Astrocyte (in vitro differentiated cells and primary cell): ENCODE data around the gene RTF1. TPM values are rescaled to one million over a fixed set of nuclear protein-coding genes. Genes with fewer than 3 reads are reported as not detected.

Experiments
- DNase-seq: peaks from one replicate; pipeline ENCODE4 v3.0.0-alpha.2; 2010; ENCODE audit warnings: low read depth
- FAIRE-seq: peaks from 2 replicates; lab custom pipeline; 2011; peaks lifted over from hg19 to GRCh38; lab: Jason Lieb, UNC
- H2AFZ ChIP-seq: 2 replicates; pipeline ENCODE4 v1.6.0; 2012; ENCODE audit warnings: low read depth, low read length, inconsistent platforms
- H3K27ac ChIP-seq: 2 replicates; pipeline ENCODE4 v1.5.1; 2011; ENCODE audit warnings: low read depth, low read length, inconsistent platforms
- H3K27me3 ChIP-seq: 2 replicates; pipeline ENCODE4 v1.6.0; 2011; ENCODE audit warnings: low read length, inconsistent platforms; ENCODE audit not compliant: insufficient read depth
- H3K36me3 ChIP-seq: 2 replicates; pipeline ENCODE4 v1.5.1; 2011; ENCODE audit warnings: low read length, inconsistent platforms; ENCODE audit not compliant: insufficient read depth
- H3K4me1 ChIP-seq: 2 replicates; pipeline ENCODE4 v1.5.1; 2011; ENCODE audit warnings: low read length, inconsistent platforms; ENCODE audit not compliant: insufficient read depth
- H3K4me2 ChIP-seq: 2 replicates; pipeline ENCODE4 v1.6.0; 2012; ENCODE audit warnings: low read length, inconsistent platforms
- H3K4me3 ChIP-seq: 2 replicates; pipeline ENCODE4 v1.5.1; 2011; ENCODE audit warnings: low read depth, mild to moderate bottlenecking, low read length, inconsistent platforms; ENCODE audit not compliant: insufficient read depth
- H3K79me2 ChIP-seq: 2 replicates; pipeline ENCODE4 v1.6.0; 2012; ENCODE audit warnings: mild to moderate bottlenecking, low read length, inconsistent platforms; ENCODE audit not compliant: insufficient read depth
- H3K9ac ChIP-seq: 2 replicates; pipeline ENCODE4 v1.6.0; 2012; ENCODE audit warnings: mild to moderate bottlenecking, low read length, inconsistent platforms
- H3K9me3 ChIP-seq: 2 replicates; pipeline ENCODE4 v1.5.1; 2012; ENCODE audit warnings: low read depth, mild to moderate bottlenecking, low read length, inconsistent platforms; ENCODE audit not compliant: insufficient read depth
- H4K20me1 ChIP-seq: 2 replicates; pipeline ENCODE4 v1.6.0; 2012; ENCODE audit warnings: low read length, inconsistent platforms; ENCODE audit not compliant: insufficient read depth
- H3K27ac Mint-ChIP-seq: one replicate; pipeline ENCODE4 v1.8.0; 2021; ENCODE audit warnings: mild to moderate bottlenecking, mixed read lengths; ENCODE audit not compliant: unreplicated experiment
- H3K27me3 Mint-ChIP-seq: one replicate; pipeline ENCODE4 v1.8.0; 2021; ENCODE audit warnings: low read depth, mixed read lengths; ENCODE audit not compliant: unreplicated experiment
- H3K36me3 Mint-ChIP-seq: one replicate; pipeline ENCODE4 v1.8.0; 2021; ENCODE audit warnings: low read depth, mixed read lengths; ENCODE audit not compliant: unreplicated experiment
- H3K4me1 Mint-ChIP-seq: one replicate; pipeline ENCODE4 v1.8.0; 2021; ENCODE audit warnings: low read depth, mixed read lengths; ENCODE audit not compliant: unreplicated experiment
- H3K4me3 Mint-ChIP-seq: one replicate; pipeline ENCODE4 v1.8.0; 2021; ENCODE audit warnings: mild to moderate bottlenecking, moderate library complexity, mixed read lengths; ENCODE audit not compliant: unreplicated experiment
- H3K9me3 Mint-ChIP-seq: one replicate; pipeline ENCODE4 v1.8.0; 2021; ENCODE audit warnings: mild to moderate bottlenecking, mixed read lengths; ENCODE audit not compliant: unreplicated experiment
- CTCF ChIP-seq: IDR thresholded peaks from 2 replicates; pipeline ENCODE4 v1.5.1; 2011; ENCODE audit warnings: low read depth, mild to moderate bottlenecking, inconsistent platforms, low read length, moderate library complexity; ENCODE audit not compliant: insufficient read depth
- EZH2 ChIP-seq: IDR thresholded peaks from 2 replicates; pipeline ENCODE4 v1.6.1; 2012; ENCODE audit warnings: mild to moderate bottlenecking, low read length, inconsistent platforms; ENCODE audit not compliant: insufficient read depth
- total RNA-seq: library from RNA; stranded (reverse); gene quantifications from 2 replicates; pipeline ENCODE4 v1.2.1, GENCODE V29; 2021

The RTF1 gene
- total RNA-seq, 1 donor from 2014 or later = 42.0 TPM

- no peak overlapping the region for H3K4me3 ChIP-seq
- peaks cover 39% of the 10 kb centered on the region for H3K36me3 Mint-ChIP-seq
- H2AFZ ChIP-seq = no peak overlapping the region
- no peaks in the 10 kb centered on the region for H4K20me1 ChIP-seq
- H3K9me3 Mint-ChIP-seq = no peaks in the 10 kb centered on the region
- peaks cover 5% of the 10 kb centered on the region for H3K4me1 Mint-ChIP-seq
- H3K79me2 ChIP-seq = no peaks in the 10 kb centered on the region
- H3K36me3 ChIP-seq = peaks cover 31% of the 10 kb centered on the region
- no peaks in the 10 kb centered on the region for H3K27me3 Mint-ChIP-seq
- no peaks in the 10 kb centered on the region for H3K27me3 ChIP-seq
- no peak overlapping the region for H3K27ac Mint-ChIP-seq
- H3K9ac ChIP-seq = no peak overlapping the region
- H3K4me2 ChIP-seq = no peak overlapping the region
- no peak overlapping the region for H3K27ac ChIP-seq
- no peaks in the 10 kb centered on the region for H3K9me3 ChIP-seq
- H3K4me1 ChIP-seq = no peaks in the 10 kb centered on the region
- TF ChIP-seq CTCF (no peak), EZH2 (no peak)
- FAIRE-seq (no peak), DNase-seq (no peak)
- H3K4me3 Mint-ChIP-seq = no peak overlapping the region
Observed at GRCh38 chr15:41482110-41482877, 65.4 kb downstream of the RTF1 start.

GRCh38 chr15:41483115-41483514 lies 66.2 kb downstream of the RTF1 start:
- Histone ChIP-seq H3K9ac (no peak overlapping the region), H3K27ac (no peak overlapping the region), H3K79me2 (no peaks in the 10 kb centered on the region), H3K36me3 (peaks cover 31% of the 10 kb centered on the region), H3K4me3 (no peak overlapping the region), H4K20me1 (no peaks in the 10 kb centered on the region), H2AFZ (no peak overlapping the region), H3K4me1 (no peaks in the 10 kb centered on the region), H3K9me3 (no peaks in the 10 kb centered on the region), H3K27me3 (no peaks in the 10 kb centered on the region), H3K4me2 (no peak overlapping the region)
- no peak for TF ChIP-seq CTCF
- TF ChIP-seq EZH2 = no peak
- no peaks in the 10 kb centered on the region for H3K27me3 Mint-ChIP-seq
- FAIRE-seq = no peak
- H3K27ac Mint-ChIP-seq = no peak overlapping the region
- no peak overlapping the region for H3K4me3 Mint-ChIP-seq
- no peaks in the 10 kb centered on the region for H3K9me3 Mint-ChIP-seq
- H3K4me1 Mint-ChIP-seq = peaks cover 5% of the 10 kb centered on the region
- peaks cover 36% of the 10 kb centered on the region for H3K36me3 Mint-ChIP-seq
- no peak for DNase-seq

- Histone ChIP-seq H3K27ac (no peak overlapping the region), H3K27me3 (no peaks in the 10 kb centered on the region), H3K36me3 (peaks cover 28% of the 10 kb centered on the region), H3K79me2 (no peaks in the 10 kb centered on the region), H4K20me1 (no peaks in the 10 kb centered on the region), H3K4me2 (no peak overlapping the region), H2AFZ (no peak overlapping the region), H3K4me1 (no peaks in the 10 kb centered on the region), H3K9ac (no peak overlapping the region), H3K9me3 (no peaks in the 10 kb centered on the region), H3K4me3 (no peak overlapping the region)
- no peak for TF ChIP-seq CTCF
- TF ChIP-seq EZH2 = no peak
- no peak for DNase-seq
- Mint-ChIP-seq H3K9me3 (no peaks in the 10 kb centered on the region), H3K27me3 (no peaks in the 10 kb centered on the region), H3K4me3 (no peak overlapping the region), H3K36me3 (peaks cover 36% of the 10 kb centered on the region), H3K27ac (no peak overlapping the region), H3K4me1 (peaks cover 4% of the 10 kb centered on the region)
- no peak for FAIRE-seq
Observed at GRCh38 chr15:41483519-41483918, 66.6 kb downstream of the RTF1 start.
